H1 (cell line): ENCODE measurements around the gene CDCA3. TPM values are rescaled to one million over a fixed set of nuclear protein-coding genes. Genes with fewer than 3 reads are reported as not detected.

Experiments
- CTCF ChIA-PET: fragments of 300-600 bp; sonication (Branson Sonifier 250); formaldehyde crosslinking; loops from one replicate; lab custom pipeline; 2021; ENCODE audit not compliant: partially characterized antibody; lab: Charles Lee
- POLR2A ChIA-PET: fragments of 300-600 bp; sonication (Branson Sonifier 250); formaldehyde crosslinking; loops from one replicate; lab custom pipeline; 2021; ENCODE audit warnings: inconsistent platforms; ENCODE audit not compliant: partially characterized antibody; lab: Charles Lee
- DNase-seq, 2 experiments: peaks; one replicate each; pipeline versions ENCODE4 v3.0.0 to v3.0.0-alpha.2; 2010 to 2022; ENCODE audit warnings: low spot score in 2 of 2, low read depth in 1 of 2, mixed read lengths in 1 of 2
- FAIRE-seq: peaks from 2 replicates; lab custom pipeline; 2011; peaks lifted over from hg19 to GRCh38; lab: Jason Lieb, UNC
- H2AFZ ChIP-seq: 2 replicates; pipeline ENCODE4 v1.8.1; 2012; ENCODE audit warnings: low read length, inconsistent platforms
- H2AK5ac ChIP-seq: 2 replicates; pipeline ENCODE4 v1.6.1; 2013; ENCODE audit warnings: low read depth, low read length
- H2BK120ac ChIP-seq: replicated peaks from 2 replicates; pipeline ENCODE3; 2013; ENCODE audit warnings: low read depth, low read length, inconsistent platforms
- H2BK12ac ChIP-seq: 2 replicates; pipeline ENCODE4 v1.6.1; 2013; ENCODE audit warnings: low read depth, low read length
- H2BK15ac ChIP-seq: 2 replicates; pipeline ENCODE4 v1.6.1; 2013; ENCODE audit warnings: low read length
- H2BK20ac ChIP-seq: 2 replicates; pipeline ENCODE4 v1.6.1; 2013; ENCODE audit warnings: low read length
- H2BK5ac ChIP-seq: 2 replicates; pipeline ENCODE4 v1.6.1; 2013; ENCODE audit warnings: low read depth, low read length
- H3K14ac ChIP-seq: 2 replicates; pipeline ENCODE4 v1.6.1; 2013; ENCODE audit warnings: inconsistent platforms; ENCODE audit not compliant: insufficient read length
- H3K18ac ChIP-seq: 2 replicates; pipeline ENCODE4 v1.6.1; 2013; ENCODE audit warnings: low read length; ENCODE audit errors: extremely low read depth
- H3K23ac ChIP-seq: 2 replicates; pipeline ENCODE4 v1.6.1; 2013; ENCODE audit warnings: inconsistent platforms; ENCODE audit not compliant: insufficient read length
- H3K23me2 ChIP-seq: 2 replicates; pipeline ENCODE4 v1.6.1; 2013; ENCODE audit warnings: low read depth, low read length
- H3K27ac ChIP-seq: 2 replicates; pipeline ENCODE4 v1.6.1; 2011; ENCODE audit warnings: low read depth, low read length, inconsistent platforms
- H3K27me3 ChIP-seq, 4 experiments: replicated peaks in 1 of 4; 1 replicate in 1 of 4; 2 replicates in 3 of 4; pipeline versions ENCODE4 v1.6.1 to v1.8.1; 2011 to 2013; ENCODE audit warnings: low read length in 3 of 4, mild to moderate bottlenecking in 3 of 4, inconsistent platforms in 2 of 4, mixed read lengths in 2 of 4, moderate library complexity in 1 of 4; ENCODE audit not compliant: control insufficient read depth in 3 of 4, insufficient read depth in 3 of 4; ENCODE audit errors: extremely low read depth in 1 of 4
- H3K36me3 ChIP-seq, 4 experiments: 2 replicates each; pipeline versions ENCODE4 v1.6.1 to v1.8.1; 2011 to 2013; ENCODE audit warnings: mild to moderate bottlenecking in 4 of 4, low read length in 3 of 4, moderate library complexity in 2 of 4, control low read depth in 1 of 4, inconsistent platforms in 1 of 4; ENCODE audit not compliant: insufficient read depth in 4 of 4, control insufficient read depth in 2 of 4
- H3K4ac ChIP-seq: replicated peaks from 2 replicates; pipeline ENCODE3; 2013; ENCODE audit warnings: low read length, low read depth, mixed read lengths, inconsistent platforms; ENCODE audit not compliant: insufficient read length
- H3K4me1 ChIP-seq, 4 experiments: replicated peaks in 1 of 4; 1 replicate in 1 of 4; 2 replicates in 3 of 4; pipeline versions ENCODE4 v1.6.1 to v1.8.1; 2011 to 2013; ENCODE audit warnings: low read length in 3 of 4, inconsistent platforms in 2 of 4, mixed read lengths in 1 of 4; ENCODE audit not compliant: insufficient read depth in 4 of 4, control insufficient read depth in 3 of 4
- H3K4me2 ChIP-seq, 2 experiments: 2 replicates each; pipeline versions ENCODE4 v1.6.1 to v1.8.1; 2011 to 2013; ENCODE audit warnings: low read depth in 2 of 2, low read length in 2 of 2, control low read depth in 1 of 2, inconsistent platforms in 1 of 2, mild to moderate bottlenecking in 1 of 2; ENCODE audit not compliant: insufficient read depth in 1 of 2
- H3K4me3 ChIP-seq, 4 experiments: fragments of 200-600, 300-600 bp in 1 of 4; sonication (generic), shearing (Covaris generic), sonication (Bioruptor Twin) in 1 of 4; 2 replicates each; pipeline versions ENCODE4 v1.5.1 to v1.8.1; 2011 to 2016; ENCODE audit warnings: low read length in 4 of 4, low read depth in 3 of 4, control low read depth in 2 of 4, inconsistent platforms in 2 of 4, mild to moderate bottlenecking in 2 of 4, mixed read lengths in 1 of 4, moderate library complexity in 1 of 4; ENCODE audit not compliant: insufficient read depth in 2 of 4; ENCODE audit errors: extremely low read depth in 1 of 4
- H3K56ac ChIP-seq: replicated peaks from 2 replicates; pipeline ENCODE3; 2013; ENCODE audit warnings: low read depth, mild to moderate bottlenecking, mixed read lengths, low read length, inconsistent platforms; ENCODE audit not compliant: insufficient read length
- H3K79me1 ChIP-seq: 2 replicates; pipeline ENCODE4 v1.6.1; 2013; ENCODE audit warnings: low read depth, low read length, control low read depth
- H3K79me2 ChIP-seq, 2 experiments: 2 replicates each; pipeline versions ENCODE4 v1.6.1 to v1.8.1; 2012 to 2013; ENCODE audit warnings: low read length in 2 of 2, mild to moderate bottlenecking in 2 of 2, inconsistent platforms in 1 of 2; ENCODE audit not compliant: insufficient read depth in 2 of 2, control insufficient read depth in 1 of 2
- H3K9ac ChIP-seq, 4 experiments: replicated peaks in 1 of 4; 1 replicate in 1 of 4; 2 replicates in 3 of 4; pipeline versions ENCODE4 v1.6.1 to v1.8.1; 2011 to 2013; ENCODE audit warnings: low read depth in 3 of 4, low read length in 3 of 4, control low read depth in 2 of 4, mild to moderate bottlenecking in 2 of 4, moderate library complexity in 2 of 4, inconsistent platforms in 1 of 4; ENCODE audit errors: extremely low read depth in 1 of 4
- H3K9me3 ChIP-seq, 2 experiments: 2 replicates each; pipeline versions ENCODE4 v1.6.1 to v1.8.1; 2012 to 2013; ENCODE audit warnings: mild to moderate bottlenecking in 2 of 2, moderate library complexity in 2 of 2, control low read depth in 1 of 2, inconsistent platforms in 1 of 2, low read depth in 1 of 2, low read length in 1 of 2, mixed read lengths in 1 of 2; ENCODE audit not compliant: insufficient read depth in 2 of 2
- H4K20me1 ChIP-seq, 2 experiments: replicated peaks in 1 of 2; 2 replicates each; pipeline versions ENCODE3 to v1.8.1; 2011 to 2013; ENCODE audit warnings: inconsistent platforms in 2 of 2, low read length in 2 of 2, mild to moderate bottlenecking in 1 of 2; ENCODE audit not compliant: insufficient read depth in 2 of 2, control insufficient read depth in 1 of 2
- H4K5ac ChIP-seq: 2 replicates; pipeline ENCODE4 v1.6.1; 2013; ENCODE audit warnings: low read length, low read depth, mixed read lengths, inconsistent platforms; ENCODE audit not compliant: insufficient read length
- H4K8ac ChIP-seq: 2 replicates; pipeline ENCODE4 v1.8.0; 2013; ENCODE audit warnings: mild to moderate bottlenecking, moderate library complexity, low read length, inconsistent platforms; ENCODE audit not compliant: insufficient read depth; ENCODE audit errors: extremely low read depth
- H4K91ac ChIP-seq: replicated peaks from 2 replicates; pipeline ENCODE3; 2013; ENCODE audit warnings: low read length, mixed read lengths, inconsistent platforms; ENCODE audit not compliant: insufficient read length
- POU5F1 ChIP-seq: IDR thresholded peaks from 2 replicates; pipeline ENCODE4 v1.6.1; 2011; ENCODE audit warnings: low read depth, mild to moderate bottlenecking, low read length, moderate library complexity
- RBBP5 ChIP-seq: IDR thresholded peaks from 2 replicates; pipeline ENCODE4 v1.7.1; 2012; ENCODE audit warnings: low read depth, mild to moderate bottlenecking, inconsistent platforms, low read length, moderate library complexity, borderline replicate concordance
- RXRA ChIP-seq: IDR thresholded peaks from 2 replicates; pipeline ENCODE4 v1.6.1; 2011; ENCODE audit warnings: low read depth, mild to moderate bottlenecking, low read length, moderate library complexity; ENCODE audit not compliant: insufficient read depth
- SAP30 ChIP-seq: fragments of 300-600 bp; sonication (generic); IDR thresholded peaks from 2 replicates; pipeline ENCODE4 v1.7.1; 2012; ENCODE audit warnings: low read length, moderate library complexity, mild to moderate bottlenecking, inconsistent platforms; ENCODE audit not compliant: insufficient read depth, insufficient replicate concordance
- SIX5 ChIP-seq: IDR thresholded peaks from 2 replicates; pipeline ENCODE4 v1.6.1; 2011; ENCODE audit warnings: mild to moderate bottlenecking, low read depth, low read length
- SP2 ChIP-seq: IDR thresholded peaks from 2 replicates; pipeline ENCODE4 v1.6.1; 2012; ENCODE audit warnings: mild to moderate bottlenecking, low read length, inconsistent platforms
- TBP ChIP-seq: IDR thresholded peaks from 2 replicates; pipeline ENCODE4 v1.6.1; 2011; ENCODE audit warnings: low read depth, low read length, improper control_type of control experiment
- YY1 ChIP-seq: IDR thresholded peaks from 2 replicates; pipeline ENCODE4 v1.6.1; 2011; ENCODE audit warnings: low read depth, mild to moderate bottlenecking, low read length
- WGBS, 2 experiments: shearing (Covaris generic) in 1 of 2; methylation state at CpG; one replicate each; pipeline versions ENCODE4 v1.1.6 to v1.1.7; 2013 to 2015; ENCODE audit warnings: low lambda C conversion rate in 2 of 2, mixed read lengths in 2 of 2, inconsistent platforms in 1 of 2, low coverage in 1 of 2, missing lambda C conversion rate in 1 of 2; ENCODE audit not compliant: insufficient replicate concordance in 2 of 2, insufficient coverage in 1 of 2, insufficient read length in 1 of 2; ENCODE audit errors: extremely low coverage in 1 of 2, missing lambda C conversion rate in 1 of 2; 5-methylcytosine and 5-hydroxymethylcytosine counted together
- polyA plus RNA-seq, 7 experiments: library from polyadenylated mRNA; depleted of rRNA in 3 of 7; stranded (reverse) in 5 of 7; unstranded in 2 of 7; fragments of >200 nt in 5 of 7; fragments of 200-250 nt in 2 of 7; gene quantifications; 1 replicate in 5 of 7; 2 replicates in 1 of 7; 4 replicates in 1 of 7; pipeline versions ENCODE4 v1.2.1 to v1.2.3, GENCODE V29; 2011 to 2013; ENCODE audit warnings: missing spikeins in 2 of 7, mixed read lengths in 2 of 7
- total RNA-seq: library from RNA; stranded (reverse); fragmentation: NEBNext Ultra II Directional; extraction: Animal tissue kit (Norgen Biotek cat#: 25700); gene quantifications from 2 replicates; pipeline ENCODE4 v1.2.1, GENCODE V29; 2021
- TF ChIP-seq, protein P1 (sequence below): IDR thresholded peaks from 2 replicates; pipeline ENCODE4 v1.6.1; 2012; ENCODE audit warnings: low read length, inconsistent platforms
- TF ChIP-seq, protein P2 (sequence below): IDR thresholded peaks from 2 replicates; pipeline ENCODE4 v1.6.1; 2012; ENCODE audit warnings: inconsistent platforms

Gene CDCA3
- total and polyA plus RNA-seq, 2 of the 8 experiments (the other 6 are each of a cell fraction or from before 2014, with no cell fraction given) = 47.7 to 71.2 TPM

- H3K56ac ChIP-seq = no peak overlapping the region
- no peak overlapping the region for H2BK15ac ChIP-seq
- no peaks in the 10 kb centered on the region for H3K27me3 ChIP-seq
- no peak overlapping the region for H2AFZ ChIP-seq
- no peak overlapping the region for H3K14ac ChIP-seq
- peaks cover 0 to 6% (median 2%) of the 10 kb centered on the region in 4 experiments; a peak in 4 of 7 replicates for H3K4me1 ChIP-seq
- H3K27ac ChIP-seq = no peak overlapping the region
- WGBS, 2 experiments = 94% methylated on average over 7 of the region's 7 CpGs; no CpG with 5 or more reads in 1 of the 2 experiments
- no peak overlapping the region for H3K4ac ChIP-seq
- no peak overlapping the region for H3K18ac ChIP-seq
- no peak overlapping the region for H3K9ac ChIP-seq
- no peak for FAIRE-seq
- H4K91ac ChIP-seq = no peak overlapping the region
- no peak overlapping the region for H3K23ac ChIP-seq
- no peak overlapping the region for H2AK5ac ChIP-seq
- no peaks in the 10 kb centered on the region for H3K9me3 ChIP-seq
- H3K79me2 ChIP-seq = no peaks in the 10 kb centered on the region
- H2BK12ac ChIP-seq = no peak overlapping the region
- no peak overlapping the region for H2BK20ac ChIP-seq
- no peak overlapping the region for H2BK5ac ChIP-seq
- TF ChIP-seq SIX5 (no peak), SP2 (no peak), TBP (no peak), POU5F1 (no peak), RXRA (no peak), RBBP5 (no peak), SAP30 (no peak), YY1 (no peak)
- TF ChIP-seq, protein P1, sequence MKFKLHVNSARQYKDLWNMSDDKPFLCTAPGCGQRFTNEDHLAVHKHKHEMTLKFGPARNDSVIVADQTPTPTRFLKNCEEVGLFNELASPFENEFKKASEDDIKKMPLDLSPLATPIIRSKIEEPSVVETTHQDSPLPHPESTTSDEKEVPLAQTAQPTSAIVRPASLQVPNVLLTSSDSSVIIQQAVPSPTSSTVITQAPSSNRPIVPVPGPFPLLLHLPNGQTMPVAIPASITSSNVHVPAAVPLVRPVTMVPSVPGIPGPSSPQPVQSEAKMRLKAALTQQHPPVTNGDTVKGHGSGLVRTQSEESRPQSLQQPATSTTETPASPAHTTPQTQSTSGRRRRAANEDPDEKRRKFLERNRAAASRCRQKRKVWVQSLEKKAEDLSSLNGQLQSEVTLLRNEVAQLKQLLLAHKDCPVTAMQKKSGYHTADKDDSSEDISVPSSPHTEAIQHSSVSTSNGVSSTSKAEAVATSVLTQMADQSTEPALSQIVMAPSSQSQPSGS = no peak
- TF ChIP-seq, protein P2, sequence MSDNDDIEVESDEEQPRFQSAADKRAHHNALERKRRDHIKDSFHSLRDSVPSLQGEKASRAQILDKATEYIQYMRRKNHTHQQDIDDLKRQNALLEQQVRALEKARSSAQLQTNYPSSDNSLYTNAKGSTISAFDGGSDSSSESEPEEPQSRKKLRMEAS = no peak
- no peak overlapping the region for H2BK120ac ChIP-seq
- POLR2A ChIA-PET = interaction anchor here (0.7 to 18.9 kb wide), 5 partner anchors 8 to 323 kb away, joined by 3 to 588 read pairs (median 7); partner anchors contain the start of genes C12orf57, CDCA3, GNB3 and RNU7-1
- H4K20me1 ChIP-seq = peaks cover 0 to 2% of the 10 kb centered on the region in 2 experiments
- peaks cover 28 to 79% (median 69%) of the 10 kb centered on the region in 4 experiments for H3K36me3 ChIP-seq
- H3K23me2 ChIP-seq = no peaks in the 10 kb centered on the region
- no peak overlapping the region for H3K4me3 ChIP-seq
- no peak for DNase-seq
- CTCF ChIA-PET = interaction anchor here (0.6 to 4.5 kb wide), 8 partner anchors 10 to 108 kb away, joined by 3 to 27 read pairs (median 4); partner anchors contain the start of genes GNB3, MLF2 and SPSB2
- H3K79me1 ChIP-seq = no peaks in the 10 kb centered on the region; the same call in 1 of the 2 replicates
- no peak overlapping the region for H4K8ac ChIP-seq
- H3K4me2 ChIP-seq = no peak overlapping the region
- H4K5ac ChIP-seq = no peak overlapping the region
Observed at GRCh38 chr12:6860942-6861341, 9.9 kb upstream of the CDCA3 start.
